Tongue (tissue), 3 donors: ENCODE results near the gene ARHGAP45. TPM values are rescaled to one million over a fixed set of nuclear protein-coding genes. Genes with fewer than 3 reads are reported as not detected.

Experiments used
- DNase-seq: peaks from one replicate; pipeline ENCODE4 v3.0.0-alpha.2; 2015
- small RNA-seq: library from RNA; depleted of rRNA; stranded (forward); fragments of <200 nt; gene quantifications from one replicate; pipeline ENCODE3, GENCODE V24; 2014; ENCODE audit warnings: low replicate concordance
- total RNA-seq: library from RNA; depleted of rRNA; stranded (reverse); fragments of >200 nt; gene quantifications from one replicate; pipeline ENCODE4 v1.2.3, GENCODE V29; 2014

ARHGAP45 gene
- total RNA-seq, 1 donor from 2014 or later: 16.8 TPM

DNA sequence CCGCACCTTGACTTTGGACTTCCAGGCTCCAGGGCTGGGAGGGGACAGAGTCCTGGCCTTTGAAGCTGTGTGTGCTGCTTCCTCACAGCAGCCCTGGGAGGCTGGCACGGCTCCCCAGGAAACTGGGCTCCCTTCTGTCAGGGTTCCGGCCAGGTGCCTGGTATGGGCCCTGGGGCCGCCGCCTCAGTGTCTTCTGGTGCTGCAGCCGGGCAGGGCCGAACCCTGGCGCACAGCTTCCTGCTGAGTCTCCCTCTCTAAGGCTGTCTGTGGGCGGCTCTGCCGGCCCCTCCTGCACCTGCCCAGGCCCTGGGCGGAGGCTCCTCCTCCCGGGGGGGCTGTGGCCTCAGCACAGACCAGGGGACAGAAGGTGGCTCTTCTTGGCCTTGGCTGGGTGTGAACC is 69.2 kb downstream of the ARHGAP45 start:
- no peak for DNase-seq

Small RNA genes within 50 kb of the gene (small RNA-seq; reads per million reads assigned to genes)
- 0.21 reads per million, percentile 30 among the genes with 10 or more reads in this experiment for gene RNU6-2

Other genes starting within 250 kb of the ARHGAP45 start
- 0.31 TPM for gene PLPPR3, start 245.2 kb upstream of the ARHGAP45 start, total RNA-seq
- 2.5 TPM for gene AZU1, start 239.3 kb upstream of the ARHGAP45 start, total RNA-seq
- 3.3 TPM for gene PRTN3, start 226.2 kb upstream of the ARHGAP45 start, total RNA-seq
- 3.5 TPM for gene ELANE, start 214.9 kb upstream of the ARHGAP45 start, total RNA-seq
- 5.8 TPM for gene CFD, start 207.5 kb upstream of the ARHGAP45 start, total RNA-seq
- gene MED16, start 174.0 kb upstream of the ARHGAP45 start, total RNA-seq: 34.4 TPM
- not detected for gene RNU6-9, start 173.7 kb upstream of the ARHGAP45 start, total RNA-seq
- gene R3HDM4, start 153.9 kb upstream of the ARHGAP45 start, total RNA-seq: 23.2 TPM
- gene KISS1R, start 149.8 kb upstream of the ARHGAP45 start, total RNA-seq: not detected
- 5.2 TPM for gene ARID3A, start 141.1 kb upstream of the ARHGAP45 start, total RNA-seq
- 44.0 TPM for gene WDR18, start 82.8 kb upstream of the ARHGAP45 start, total RNA-seq
- gene GRIN3B, start 66.7 kb upstream of the ARHGAP45 start, total RNA-seq: not detected
- gene TMEM259, start 46.0 kb upstream of the ARHGAP45 start, total RNA-seq: 72.1 TPM
- gene RNU6-2, start 45.6 kb upstream of the ARHGAP45 start, total RNA-seq: not detected
- gene CNN2, start 40.6 kb upstream of the ARHGAP45 start, total RNA-seq: 42.3 TPM
- 22.1 TPM for gene ABCA7, start 27.1 kb upstream of the ARHGAP45 start, total RNA-seq
- 73.4 TPM for gene POLR2E, start 28.2 kb downstream of the ARHGAP45 start, total RNA-seq
- 115 TPM for gene GPX4, start 36.8 kb downstream of the ARHGAP45 start, total RNA-seq
- 20.9 TPM for gene SBNO2, start 107.1 kb downstream of the ARHGAP45 start, total RNA-seq
- 64.9 TPM for gene STK11, start 138.6 kb downstream of the ARHGAP45 start, total RNA-seq
- gene CBARP, start 170.8 kb downstream of the ARHGAP45 start, total RNA-seq: 1.1 TPM
- 67.2 TPM for gene ATP5F1D, start 174.6 kb downstream of the ARHGAP45 start, total RNA-seq
- 26.7 TPM for gene MIDN, start 181.4 kb downstream of the ARHGAP45 start, total RNA-seq
- 434 TPM for gene CIRBP, start 202.2 kb downstream of the ARHGAP45 start, total RNA-seq
- 3.9 TPM for gene FAM174C, start 208.4 kb downstream of the ARHGAP45 start, total RNA-seq
- gene EFNA2, start 218.7 kb downstream of the ARHGAP45 start, total RNA-seq: not detected